ENCODE data around the gene CENPL.

Gene CENPL

GRCh38 chr1:173753830-173754229, 70.9 kb downstream of the CENPL start:
- DNase-seq: no peak
